ENCODE data around the gene PDLIM4. TPM values are rescaled to one million over a fixed set of nuclear protein-coding genes. Genes with fewer than 3 reads are reported as not detected.

Gene PDLIM4
- total RNA-seq, 2 experiments from 2014 or later: not detected

DNA sequence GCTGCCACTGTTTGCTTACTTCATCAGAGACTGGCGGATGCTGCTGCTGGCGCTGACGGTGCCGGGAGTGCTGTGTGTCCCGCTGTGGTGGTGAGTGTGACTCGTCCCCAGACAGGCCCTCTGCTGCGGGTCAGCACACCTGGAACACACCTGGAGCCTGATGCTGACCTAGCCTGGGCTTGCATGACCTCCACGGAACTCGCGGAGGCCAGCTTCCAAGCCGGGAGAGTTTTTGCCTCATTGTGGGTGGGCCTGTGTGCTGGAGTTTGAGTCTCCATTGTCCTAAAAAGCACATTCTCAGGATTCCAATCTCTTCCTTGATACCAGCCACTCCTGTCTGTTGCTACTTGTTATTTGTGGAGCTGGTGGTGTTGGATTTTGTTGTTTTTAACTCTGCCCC, 64.8 kb downstream of the PDLIM4 start:
- no peak for TF ChIP-seq EZH2phosphoT487 (IDR thresholded peaks at IDR 0.05; ENCODE audit: borderline replicate concordance, low read depth, low read length)
- TF ChIP-seq, protein P1, sequence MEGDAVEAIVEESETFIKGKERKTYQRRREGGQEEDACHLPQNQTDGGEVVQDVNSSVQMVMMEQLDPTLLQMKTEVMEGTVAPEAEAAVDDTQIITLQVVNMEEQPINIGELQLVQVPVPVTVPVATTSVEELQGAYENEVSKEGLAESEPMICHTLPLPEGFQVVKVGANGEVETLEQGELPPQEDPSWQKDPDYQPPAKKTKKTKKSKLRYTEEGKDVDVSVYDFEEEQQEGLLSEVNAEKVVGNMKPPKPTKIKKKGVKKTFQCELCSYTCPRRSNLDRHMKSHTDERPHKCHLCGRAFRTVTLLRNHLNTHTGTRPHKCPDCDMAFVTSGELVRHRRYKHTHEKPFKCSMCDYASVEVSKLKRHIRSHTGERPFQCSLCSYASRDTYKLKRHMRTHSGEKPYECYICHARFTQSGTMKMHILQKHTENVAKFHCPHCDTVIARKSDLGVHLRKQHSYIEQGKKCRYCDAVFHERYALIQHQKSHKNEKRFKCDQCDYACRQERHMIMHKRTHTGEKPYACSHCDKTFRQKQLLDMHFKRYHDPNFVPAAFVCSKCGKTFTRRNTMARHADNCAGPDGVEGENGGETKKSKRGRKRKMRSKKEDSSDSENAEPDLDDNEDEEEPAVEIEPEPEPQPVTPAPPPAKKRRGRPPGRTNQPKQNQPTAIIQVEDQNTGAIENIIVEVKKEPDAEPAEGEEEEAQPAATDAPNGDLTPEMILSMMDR (conservative IDR thresholded peaks at IDR 0.05; ENCODE audit: low read length): no peak
- Histone ChIP-seq H3K36me3 (ENCODE audit: insufficient read depth, low read length) (no peaks in the 10 kb centered on the region), H3K9me3 (ENCODE audit: low read length) (no peaks in the 10 kb centered on the region), H3K4me3 (ENCODE audit: low read depth, low read length, poor library complexity, severe bottlenecking) (no peak overlapping the region), H3K4me2 (ENCODE audit: low read length) (no peak overlapping the region), H4K20me1 (ENCODE audit: insufficient read depth, low read length) (no peaks in the 10 kb centered on the region), H3K9me2 (ENCODE audit: insufficient read depth, low read length) (no peaks in the 10 kb centered on the region), H3K27ac (ENCODE audit: low read depth, low read length, poor library complexity, severe bottlenecking) (no peak overlapping the region), H3K79me2 (ENCODE audit: insufficient read depth, low read depth, low read length) (no peaks in the 10 kb centered on the region), H3K4me1 (ENCODE audit: insufficient read depth, low read length, poor library complexity, severe bottlenecking) (no peaks in the 10 kb centered on the region), H2AFZ (ENCODE audit: low read length) (no peak overlapping the region)
- ChIA-PET CTCF (ENCODE audit: unreplicated experiment) (no interaction called here), POLR2A (no interaction called here)
- no TSS peak for BruUV-seq (replicated peaks)
- no peak for DNase-seq (ENCODE audit: low spot score)
- intact Hi-C loops (cut with micrococcal nuclease; ENCODE audit: unreplicated experiment): no loop called here

Small RNA genes lying within 50 kb of the gene (microRNA-seq; reads per million reads assigned to microRNA genes)
- gene MIR6830 (ENCODE audit: borderline replicate concordance): not detected

Other genes with a start within 250 kb of the PDLIM4 start
- gene ACSL6, start 246.0 kb upstream of the PDLIM4 start, total RNA-seq (2014; rRNA removed; shearing (Covaris generic)): 0.39 TPM in 1 of 2 replicates, not detected in the other
- not detected in 2 replicates for gene ACSL6, start 246.0 kb upstream of the PDLIM4 start, total RNA-seq (2022)
- not detected in 2 replicates for gene IL3, start 197.0 kb upstream of the PDLIM4 start, total RNA-seq (2014; rRNA removed; shearing (Covaris generic))
- gene IL3, start 197.0 kb upstream of the PDLIM4 start, total RNA-seq (2022): not detected in 2 replicates
- gene CSF2, start 183.9 kb upstream of the PDLIM4 start, total RNA-seq (2014; rRNA removed; shearing (Covaris generic)): not detected in 2 replicates
- gene CSF2, start 183.9 kb upstream of the PDLIM4 start, total RNA-seq (2022): not detected in 2 replicates
- 7.2 and 8.9 TPM in 2 replicates for gene P4HA2, start 29.8 kb upstream of the PDLIM4 start, total RNA-seq (2014; rRNA removed; shearing (Covaris generic))
- 0.32 and 0.33 TPM in 2 replicates for gene P4HA2, start 29.8 kb upstream of the PDLIM4 start, total RNA-seq (2022)
- not detected in 2 replicates for gene SLC22A4, start 36.7 kb downstream of the PDLIM4 start, total RNA-seq (2014; rRNA removed; shearing (Covaris generic))
- gene SLC22A4, start 36.7 kb downstream of the PDLIM4 start, total RNA-seq (2022): not detected in 2 replicates
- 0.88 TPM in 1 of 2 replicates, not detected in the other for gene SLC22A5, start 112.0 kb downstream of the PDLIM4 start, total RNA-seq (2014; rRNA removed; shearing (Covaris generic))
- gene SLC22A5, start 112.0 kb downstream of the PDLIM4 start, total RNA-seq (2022): 0.18 and 0.36 TPM in 2 replicates
- gene IRF1, start 233.1 kb downstream of the PDLIM4 start, total RNA-seq (2014; rRNA removed; shearing (Covaris generic)): 25.9 and 39.4 TPM in 2 replicates
- 24.8 and 32.3 TPM in 2 replicates for gene IRF1, start 233.1 kb downstream of the PDLIM4 start, total RNA-seq (2022)

All from OCI-LY7 (cell line).